Superior temporal gyrus (tissue), 1 donor: Measurements from ENCODE around the gene FGF3.

Experiments
- DNase-seq: peaks from one replicate; pipeline ENCODE4 v3.0.0-alpha.2; 2016; ENCODE audit errors: extremely low spot score

FGF3 gene

DNA sequence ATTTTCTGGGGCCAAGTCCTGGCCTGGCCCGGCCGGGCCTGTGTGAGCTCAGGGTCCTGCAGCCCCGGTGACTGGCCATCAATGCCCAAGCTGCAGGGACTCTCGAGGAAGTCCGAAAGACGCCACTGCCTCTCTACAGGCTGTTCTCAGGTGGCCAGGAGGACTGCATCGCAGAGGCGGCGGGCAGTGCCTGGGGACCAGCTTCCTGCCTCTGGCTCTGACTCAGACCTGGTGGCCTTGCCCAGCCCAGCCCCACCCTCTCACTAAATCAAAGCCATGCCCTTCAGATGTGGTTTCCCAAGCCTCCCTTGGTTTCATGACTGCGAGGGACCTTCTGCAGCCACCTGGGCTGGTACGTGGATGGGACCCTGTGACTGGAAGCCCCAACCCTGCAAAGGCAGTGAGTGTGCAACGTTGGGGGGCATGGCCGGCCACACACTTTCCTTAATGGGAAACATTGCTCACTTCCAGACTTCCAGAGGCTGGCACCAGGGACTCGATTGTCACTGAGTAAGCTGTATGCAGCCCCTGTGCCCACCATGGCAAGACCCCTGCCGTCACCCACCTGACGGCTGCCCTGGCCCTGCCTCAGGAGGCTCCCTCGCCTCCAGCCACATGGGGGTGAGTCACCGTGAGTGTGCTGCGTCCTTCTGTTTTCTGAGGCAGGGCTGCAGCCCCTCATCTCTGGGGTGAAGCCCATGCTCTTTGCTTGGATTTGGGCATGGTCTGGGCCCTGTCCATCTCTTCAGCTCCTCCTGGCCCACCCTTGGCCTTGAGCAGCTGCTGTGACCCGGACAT lies 6.0 kb upstream of the FGF3 start:
- no peak for DNase-seq

DNA sequence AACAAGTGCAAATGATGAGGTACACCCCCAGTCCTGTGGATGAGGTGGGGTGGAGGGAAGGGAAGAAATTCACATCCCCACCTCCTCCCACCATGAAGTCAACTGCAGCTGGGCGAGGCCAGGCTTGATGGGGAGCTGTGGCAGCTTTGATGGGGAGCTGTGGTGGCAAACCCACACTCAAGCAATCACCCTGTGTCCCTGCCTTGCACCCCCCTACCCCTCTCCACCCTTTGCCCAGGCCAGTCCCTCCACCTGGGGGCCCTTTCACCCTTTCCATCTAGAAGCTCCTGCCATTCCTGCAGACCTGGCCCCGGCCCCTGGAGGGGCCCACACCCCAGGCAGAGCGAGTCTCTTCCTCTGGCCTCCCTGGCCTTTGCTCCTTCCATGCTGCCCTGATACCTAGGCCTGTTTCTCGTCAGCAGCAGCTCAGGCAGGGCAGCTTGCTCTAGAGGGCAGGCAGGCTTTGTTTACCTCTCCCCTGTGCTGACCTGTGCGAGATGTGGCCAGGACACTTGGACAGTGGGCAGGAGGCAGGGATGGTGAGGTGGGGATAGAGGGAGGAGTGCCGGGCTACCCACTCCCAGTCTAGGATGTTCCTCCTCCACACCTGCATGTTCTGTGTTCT lies 4.5 kb upstream of the FGF3 start:
- DNase-seq, result no peak

GRCh38 chr11:69822676-69823494 lies 3.7 kb upstream of the FGF3 start:
- DNase-seq, result no peak

GRCh38 chr11:69821511-69822040 lies 2.4 kb upstream of the FGF3 start:
- no peak for DNase-seq

GRCh38 chr11:69820441-69820840 lies 1.2 kb upstream of the FGF3 start:
- DNase-seq, result no peak

GRCh38 chr11:69819541-69820070 lies 390 bp upstream of the FGF3 start:
- no peak for DNase-seq

- DNase-seq, result no peak
These were observed 999 bp downstream of the FGF3 start for GRCh38 chr11:69818231-69818602.

DNA sequence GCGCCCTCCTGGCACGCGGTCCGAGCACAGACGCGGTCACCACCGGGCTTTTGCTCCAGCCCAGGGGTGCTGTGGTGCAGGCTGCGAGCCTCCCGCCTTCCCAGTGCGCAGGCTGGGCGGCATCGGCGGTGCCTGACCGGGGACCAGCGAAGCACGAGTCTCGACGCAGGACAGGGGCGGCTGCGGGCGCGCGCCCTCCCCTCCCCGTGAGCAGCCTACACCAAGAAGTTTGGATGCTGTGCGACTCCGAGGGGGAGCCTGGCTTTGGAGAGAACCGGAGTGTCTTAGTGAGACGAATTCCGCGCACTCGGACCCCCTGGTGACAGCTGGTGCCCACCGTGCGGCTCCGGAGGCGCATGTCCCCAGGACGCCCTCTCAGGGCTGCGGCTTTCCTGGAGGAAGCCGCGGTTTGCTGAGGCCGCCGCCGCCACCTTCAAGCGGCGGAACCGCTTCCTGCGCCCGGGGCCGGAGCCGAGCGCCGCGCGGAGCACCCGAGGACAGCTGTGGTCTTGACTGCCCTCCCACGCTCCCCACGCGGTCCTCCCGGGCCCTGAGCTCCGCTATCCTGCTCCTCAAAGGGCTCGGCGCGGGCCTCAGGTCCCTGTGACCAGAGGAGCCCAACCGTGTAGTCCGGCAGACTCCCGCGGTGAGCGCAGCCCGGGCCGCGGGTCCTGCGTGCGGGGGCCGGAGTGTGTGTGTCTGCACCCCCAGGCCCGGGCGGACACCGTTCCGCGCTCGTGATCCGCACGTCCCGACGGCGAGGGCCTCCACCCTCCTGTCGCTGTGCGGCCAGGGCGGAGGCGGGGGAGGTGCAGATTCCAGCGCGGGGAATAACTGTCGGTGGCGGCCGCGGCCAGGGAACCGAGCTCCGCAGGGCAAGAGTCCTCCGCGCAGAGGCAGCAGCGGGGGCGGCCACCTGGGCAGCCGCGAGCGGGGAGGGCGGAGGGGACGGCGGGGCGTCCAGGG lies 1.7 kb downstream of the FGF3 start:
- no peak for DNase-seq

- DNase-seq, result no peak
These were observed 2.5 kb downstream of the FGF3 start for GRCh38 chr11:69816671-69817070.

- no peak for DNase-seq
These were observed 3.2 kb downstream of the FGF3 start for GRCh38 chr11:69815973-69816372.

GRCh38 chr11:69814902-69815301 lies 4.3 kb downstream of the FGF3 start:
- no peak for DNase-seq

DNA sequence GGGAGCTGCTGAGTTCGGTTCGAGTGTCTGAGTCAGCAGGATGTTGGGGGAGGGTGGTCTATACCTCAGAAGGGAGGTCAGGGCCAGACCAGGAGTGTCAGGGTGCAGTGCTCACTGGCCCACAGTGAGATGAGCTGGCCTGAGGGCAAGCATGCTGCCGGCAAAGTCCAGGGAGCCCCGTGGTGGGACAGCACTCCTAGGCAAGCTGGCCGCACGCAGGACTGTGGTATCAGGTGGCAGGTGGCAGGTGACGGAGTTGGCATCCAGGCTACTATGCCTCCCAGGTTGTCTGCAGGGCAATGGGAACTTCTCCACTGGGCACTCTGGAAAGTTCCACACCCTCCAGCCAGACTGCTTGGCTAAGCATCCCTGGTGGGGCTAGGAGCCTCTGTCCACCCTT lies 4.8 kb downstream of the FGF3 start:
- no peak for DNase-seq

GRCh38 chr11:69813839-69814238 lies 5.4 kb downstream of the FGF3 start:
- DNase-seq, result no peak

- no peak for DNase-seq
These were observed 6.3 kb downstream of the FGF3 start for GRCh38 chr11:69812946-69813345.

DNA sequence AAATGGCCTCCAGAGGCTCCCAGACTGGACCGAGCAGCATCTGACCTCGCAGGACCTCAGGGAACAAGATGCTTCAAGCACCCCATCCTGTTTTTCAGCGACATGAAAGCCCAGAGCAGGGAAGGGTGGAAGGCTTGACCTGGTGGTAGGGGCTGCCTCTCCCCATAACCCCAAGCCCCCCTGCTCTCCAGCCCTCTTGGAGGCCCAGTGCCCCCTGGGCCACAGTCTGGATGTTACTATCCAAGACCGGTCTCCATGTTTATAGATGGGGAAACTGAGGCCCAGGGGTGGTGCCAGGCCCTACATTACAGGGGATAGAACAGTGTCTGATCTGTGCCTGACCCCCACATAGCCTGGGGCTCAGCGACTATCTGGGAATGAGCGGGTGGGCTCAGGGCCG lies 7.0 kb downstream of the FGF3 start:
- no peak for DNase-seq

GRCh38 chr11:69811431-69811830 lies 7.8 kb downstream of the FGF3 start:
- DNase-seq, result no peak

DNA sequence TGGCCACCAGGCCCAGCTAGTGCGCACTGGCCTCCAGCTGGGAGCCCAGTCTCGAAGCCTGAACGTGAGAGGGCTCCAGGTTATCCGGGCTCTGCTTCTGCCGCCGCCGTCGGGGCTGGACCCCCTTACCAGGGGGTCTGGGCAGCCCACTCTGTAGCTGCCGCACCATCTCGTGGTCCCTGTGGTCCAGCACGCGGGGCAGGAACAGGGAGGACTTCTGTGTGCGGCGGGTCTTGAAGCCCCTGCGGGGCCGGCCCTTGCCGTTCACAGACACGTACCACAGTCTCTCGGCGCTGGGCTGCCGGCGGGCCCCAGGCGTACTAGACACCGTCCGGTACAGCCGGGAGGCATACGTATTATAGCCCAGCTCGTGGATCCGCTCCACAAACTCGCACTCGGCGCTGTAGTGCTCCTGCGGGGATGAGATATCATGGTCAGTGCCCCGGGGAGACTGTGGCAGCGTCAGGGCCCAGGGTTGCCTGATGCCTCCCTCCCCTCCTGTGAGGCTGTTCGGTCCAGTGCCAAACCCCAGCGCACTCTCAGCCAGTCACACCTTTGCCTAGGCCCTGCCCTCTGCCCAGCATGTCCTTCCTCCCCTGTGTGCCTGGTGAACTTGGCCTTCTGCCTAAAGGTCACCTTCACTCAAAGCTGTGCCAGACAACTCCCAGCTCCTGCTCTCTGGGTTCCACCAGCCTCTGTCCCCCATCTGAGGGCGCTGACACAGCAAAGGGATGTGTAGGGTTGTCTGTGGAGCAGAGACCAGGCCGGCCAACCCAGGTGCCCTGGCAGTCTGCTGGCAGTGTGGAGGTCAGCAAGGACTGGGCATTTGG lies 8.7 kb downstream of the FGF3 start:
- DNase-seq, result no peak

GRCh38 chr11:69808667-69809086 lies 10.5 kb downstream of the FGF3 start:
- DNase-seq, result no peak

- DNase-seq, result no peak
These were observed 12.0 kb downstream of the FGF3 start for GRCh38 chr11:69807106-69807815.
